Epithelial cell of proximal tubule (primary cell): ENCODE measurements around the gene SAMD1. TPM values are rescaled to one million over a fixed set of nuclear protein-coding genes. Genes with fewer than 3 reads are reported as not detected.
A peak's percentile ranks its signal among the peaks of the same experiment; 100 is the strongest.

Experiments
- DNase-seq: peaks from one replicate; pipeline ENCODE4 v3.0.0-alpha.2; 2011; ENCODE audit warnings: low read depth
- H3K4me3 ChIP-seq: 2 replicates; pipeline ENCODE4 v1.5.1; 2011; ENCODE audit warnings: low read depth, mild to moderate bottlenecking, low read length
- total RNA-seq: library from RNA; depleted of rRNA; stranded (reverse); fragments of >200 nt; gene quantifications from 2 replicates; pipeline ENCODE4 v1.2.3, GENCODE V29; 2015
- TF ChIP-seq, protein P1 (sequence below): conservative IDR thresholded peaks from 2 replicates; pipeline ENCODE4 v1.5.1; 2012; ENCODE audit warnings: low read depth, mild to moderate bottlenecking, low read length

Gene SAMD1
- total RNA-seq, 1 donor from 2014 or later, result 53.6 TPM

DNA sequence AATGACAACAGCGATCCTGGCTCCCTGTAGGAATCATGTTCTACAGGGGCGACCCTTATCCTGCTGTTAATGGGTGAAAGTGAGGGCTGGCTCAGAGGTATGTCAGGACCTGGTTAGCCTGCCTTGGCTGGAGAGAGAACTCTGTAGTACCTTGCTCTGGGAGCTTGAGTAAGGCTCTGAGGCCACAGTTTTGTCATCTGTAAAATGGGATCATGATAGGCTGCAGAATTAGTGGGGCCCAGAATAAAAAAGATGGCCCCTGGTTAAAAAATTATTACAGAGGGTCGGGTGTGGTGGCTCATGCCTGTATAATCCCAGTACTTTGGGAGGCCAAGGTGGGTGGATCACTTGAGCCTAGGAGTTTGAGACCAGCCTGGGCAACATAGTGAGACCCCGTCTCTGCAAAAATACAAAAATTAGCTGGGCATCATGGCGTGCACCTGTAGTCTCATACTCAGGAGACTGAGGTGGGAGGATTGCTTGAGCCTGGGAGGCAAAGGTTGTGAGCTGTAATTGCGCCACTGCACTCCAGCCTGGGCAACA lies 10.5 kb upstream of the SAMD1 start:
- H3K4me3 ChIP-seq, result no peak overlapping the region
- TF ChIP-seq, protein P1, sequence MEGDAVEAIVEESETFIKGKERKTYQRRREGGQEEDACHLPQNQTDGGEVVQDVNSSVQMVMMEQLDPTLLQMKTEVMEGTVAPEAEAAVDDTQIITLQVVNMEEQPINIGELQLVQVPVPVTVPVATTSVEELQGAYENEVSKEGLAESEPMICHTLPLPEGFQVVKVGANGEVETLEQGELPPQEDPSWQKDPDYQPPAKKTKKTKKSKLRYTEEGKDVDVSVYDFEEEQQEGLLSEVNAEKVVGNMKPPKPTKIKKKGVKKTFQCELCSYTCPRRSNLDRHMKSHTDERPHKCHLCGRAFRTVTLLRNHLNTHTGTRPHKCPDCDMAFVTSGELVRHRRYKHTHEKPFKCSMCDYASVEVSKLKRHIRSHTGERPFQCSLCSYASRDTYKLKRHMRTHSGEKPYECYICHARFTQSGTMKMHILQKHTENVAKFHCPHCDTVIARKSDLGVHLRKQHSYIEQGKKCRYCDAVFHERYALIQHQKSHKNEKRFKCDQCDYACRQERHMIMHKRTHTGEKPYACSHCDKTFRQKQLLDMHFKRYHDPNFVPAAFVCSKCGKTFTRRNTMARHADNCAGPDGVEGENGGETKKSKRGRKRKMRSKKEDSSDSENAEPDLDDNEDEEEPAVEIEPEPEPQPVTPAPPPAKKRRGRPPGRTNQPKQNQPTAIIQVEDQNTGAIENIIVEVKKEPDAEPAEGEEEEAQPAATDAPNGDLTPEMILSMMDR, result no peak
- DNase-seq, result no peak

DNA sequence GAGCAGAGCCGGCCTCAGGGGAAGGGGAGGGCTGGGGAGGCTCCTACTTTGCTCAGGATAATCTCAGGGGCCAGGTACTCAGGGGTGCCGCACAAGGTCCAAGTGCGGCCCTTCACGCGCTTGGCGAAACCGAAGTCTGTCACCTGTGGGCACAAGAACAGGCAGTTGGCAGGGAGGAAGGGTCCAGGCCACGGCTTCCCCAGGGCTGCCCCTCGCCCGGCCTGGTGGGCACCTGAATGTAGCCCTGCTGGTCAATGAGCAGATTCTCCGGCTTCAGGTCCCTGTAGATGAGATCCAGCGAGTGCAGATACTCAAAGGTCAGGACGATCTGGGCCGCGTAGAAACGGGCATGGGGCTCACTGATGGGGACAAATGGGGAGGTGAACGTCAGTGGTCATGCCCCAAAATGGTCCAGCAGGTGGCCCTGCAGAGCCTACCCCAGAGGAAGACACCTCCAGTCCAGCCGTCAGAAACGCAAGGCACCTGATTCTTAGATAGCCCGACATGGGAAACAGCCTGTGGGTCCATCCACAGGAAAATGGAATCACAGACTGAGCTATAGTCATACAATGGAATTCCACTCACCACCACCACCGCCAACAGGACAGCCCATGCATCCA lies 7.1 kb upstream of the SAMD1 start:
- no peak for DNase-seq
- TF ChIP-seq, protein P1, result peak; percentile 32
- H3K4me3 ChIP-seq, result no peak overlapping the region

DNA sequence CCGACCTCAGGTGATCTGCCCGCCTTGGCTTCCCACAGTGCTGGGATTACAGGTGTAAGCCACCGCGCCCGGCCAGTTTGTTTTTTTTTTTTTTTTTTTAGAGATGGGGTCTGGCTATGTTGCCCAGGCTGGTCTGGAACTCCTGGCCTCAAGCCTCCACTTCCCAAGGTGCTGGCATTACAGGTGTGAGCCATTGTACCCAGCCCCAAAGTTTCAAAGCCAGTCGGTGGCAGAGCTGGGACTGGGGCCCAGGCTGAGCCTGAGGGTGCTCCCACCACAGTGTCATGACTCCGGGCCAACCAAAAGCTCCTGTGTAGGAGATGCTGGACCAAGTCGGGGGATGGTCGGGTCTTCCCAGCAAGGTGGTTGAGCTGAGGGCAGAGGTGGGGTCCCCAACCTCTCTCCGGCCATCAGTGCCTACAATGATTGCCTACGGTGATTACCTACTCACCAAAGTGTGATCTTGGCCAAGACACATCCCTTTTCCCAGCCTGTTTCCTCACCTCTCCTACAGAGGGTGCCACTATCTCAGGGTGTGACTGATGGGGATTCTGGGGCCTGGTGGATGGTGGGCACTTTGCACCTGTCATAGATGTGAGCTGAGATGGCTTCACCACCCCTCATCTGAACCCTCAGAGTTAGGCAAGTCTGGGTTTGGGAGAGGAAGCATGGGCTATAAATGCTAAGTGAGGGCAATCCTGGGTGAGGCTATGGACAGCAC lies 5.9 kb upstream of the SAMD1 start:
- H3K4me3 ChIP-seq, result no peak overlapping the region
- DNase-seq, result no peak
- TF ChIP-seq, protein P1, result peak; percentile 43

DNA sequence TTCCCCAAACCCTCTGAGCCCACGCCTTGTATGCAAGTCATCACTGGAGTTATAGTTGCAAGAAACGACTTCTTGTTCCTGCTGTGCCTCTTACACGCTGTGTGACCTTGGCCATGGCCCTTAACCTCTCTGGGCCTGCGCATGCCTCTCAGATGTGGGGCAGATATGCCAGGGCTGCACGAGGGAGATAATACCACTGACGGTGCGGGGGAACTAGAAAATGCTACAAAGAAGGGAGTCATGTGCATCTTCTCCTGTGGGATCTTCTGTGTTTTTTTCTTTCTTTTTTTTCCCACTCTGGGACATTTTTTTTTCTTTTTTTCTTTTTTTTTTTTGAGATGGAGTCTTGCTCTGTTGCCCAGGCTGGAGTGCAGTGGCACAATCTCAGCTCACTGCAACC lies 4.3 kb upstream of the SAMD1 start:
- no peak for DNase-seq
- TF ChIP-seq, protein P1, result no peak
- no peak overlapping the region for H3K4me3 ChIP-seq

DNA sequence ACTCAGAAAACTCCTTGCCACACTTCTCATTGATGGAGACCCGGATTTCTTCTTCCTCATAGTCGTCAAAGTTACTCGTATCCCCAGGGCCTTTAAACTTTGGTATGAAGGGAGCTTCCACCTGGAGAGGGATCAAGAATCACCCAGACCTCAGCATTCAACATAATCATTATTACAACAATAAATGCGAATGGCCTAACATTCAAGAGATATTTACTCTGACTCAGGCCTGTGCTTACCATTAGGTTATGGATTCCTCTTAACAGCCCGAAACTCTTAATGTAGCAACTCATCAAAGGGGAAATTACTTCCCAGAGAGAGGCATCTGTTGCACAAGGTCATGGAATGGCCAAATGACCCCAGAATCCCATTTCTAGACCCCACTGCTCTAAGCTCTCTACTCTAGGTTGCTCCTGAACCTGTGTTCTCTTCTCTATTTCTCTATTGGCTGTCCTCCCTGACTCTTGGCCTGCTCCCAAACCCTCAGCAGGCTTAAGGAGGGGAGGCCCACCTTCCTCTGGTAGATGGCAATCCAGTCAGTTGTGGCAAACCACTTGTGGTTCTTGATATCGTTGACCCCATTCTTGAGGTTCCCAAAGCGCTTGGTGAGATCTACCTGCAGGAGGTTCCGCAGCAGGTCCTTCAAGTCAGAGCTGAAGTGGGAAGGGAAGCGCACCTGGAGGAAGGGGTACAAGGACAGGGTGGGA lies 2.7 kb upstream of the SAMD1 start:
- TF ChIP-seq, protein P1, result no peak
- H3K4me3 ChIP-seq, result no peak overlapping the region
- DNase-seq, result no peak

DNA sequence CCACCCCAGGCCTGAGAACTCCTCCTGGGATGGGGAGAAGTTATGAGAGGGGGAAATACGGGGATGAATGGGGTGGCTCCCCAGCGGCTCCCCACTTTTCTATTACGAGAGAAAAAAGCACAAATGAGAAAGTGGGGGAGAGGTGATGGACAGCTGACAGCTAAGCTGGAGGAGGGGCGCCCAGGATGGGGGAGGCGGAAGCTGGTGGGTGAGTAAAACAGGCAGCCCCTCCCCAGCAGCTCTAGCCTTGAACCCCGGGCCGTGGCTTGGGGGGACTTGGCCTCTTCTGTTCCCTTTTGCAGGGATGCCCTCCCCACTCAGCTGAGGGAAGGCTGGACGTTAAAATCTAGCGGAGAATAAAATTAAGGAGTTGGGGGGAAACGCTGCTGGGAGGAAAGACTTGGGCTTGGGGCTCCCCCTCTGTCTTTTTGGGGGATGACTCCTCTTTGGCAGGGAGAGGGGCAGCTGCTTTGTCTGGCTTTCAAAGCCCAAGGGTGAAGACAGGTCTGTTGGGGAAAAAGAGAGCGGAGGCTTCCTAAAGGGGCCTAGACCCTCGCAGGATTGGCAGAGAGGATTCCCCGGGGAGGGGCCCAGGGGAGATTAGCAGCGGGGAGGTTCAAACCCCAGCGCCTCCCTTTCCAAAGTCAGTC lies 1.4 kb upstream of the SAMD1 start:
- TF ChIP-seq, protein P1, result no peak
- H3K4me3 ChIP-seq, result peak overlapping the region; percentile 68
- DNase-seq, result no peak
